ENCODE results near the gene MYO5B. TPM values are rescaled to one million over a fixed set of nuclear protein-coding genes. Genes with fewer than 3 reads are reported as not detected.

The MYO5B gene
- total RNA-seq, 4 donors from 2014 or later, result 58.2 to 102 (median 89.9) TPM

- no peak for TF ChIP-seq CTCF (IDR thresholded peaks at IDR 0.05)
- no peak for TF ChIP-seq POLR2A (IDR thresholded peaks at IDR 0.05)
- Histone ChIP-seq H3K4me1 (peaks cover under 1 to 26% of the 10 kb centered on the region in 2 donors), H3K36me3 (peaks cover 0 to 5% of the 10 kb centered on the region in 2 donors), H3K27me3 (no peaks in the 10 kb centered on the region), H3K27ac (no peak overlapping the region), H3K9me3 (no peaks in the 10 kb centered on the region), H3K4me3 (replicated peaks in 1 of 3) (no peak overlapping the region)
- 72 to 87% methylated on average over 5 to 6 of the region's 6 CpGs for WGBS, 2 donors
- DNase-seq, result no peak
- intact Hi-C loops (cut with DNase I), result no loop called here
Measured at GRCh38 chr18:49843778-49844625, 350.9 kb downstream of the MYO5B start.

GRCh38 chr18:49843131-49843530 is 351.8 kb downstream of the MYO5B start:
- Histone ChIP-seq H3K9me3 (no peaks in the 10 kb centered on the region), H3K27me3 (no peaks in the 10 kb centered on the region), H3K36me3 (peaks cover 0 to 5% of the 10 kb centered on the region in 2 donors), H3K4me3 (replicated peaks in 1 of 3) (no peak overlapping the region), H3K4me1 (peaks cover 0 to 18% of the 10 kb centered on the region in 2 donors), H3K27ac (no peak overlapping the region)
- no peak for DNase-seq
- WGBS, 2 donors, result 90 to 93% methylated on average over 10 of the region's 10 CpGs
- no peak for TF ChIP-seq CTCF (IDR thresholded peaks at IDR 0.05)
- TF ChIP-seq POLR2A (IDR thresholded peaks at IDR 0.05), result no peak
- intact Hi-C loops (cut with DNase I), result no loop called here

GRCh38 chr18:49842656-49843055 is 352.3 kb downstream of the MYO5B start:
- H3K9me3 ChIP-seq, result no peaks in the 10 kb centered on the region
- no peak overlapping the region for H3K4me3 ChIP-seq (replicated peaks in 1 of 3)
- H3K36me3 ChIP-seq, result peaks cover 0 to 5% of the 10 kb centered on the region in 2 donors
- DNase-seq, result no peak
- TF ChIP-seq POLR2A (IDR thresholded peaks at IDR 0.05) (no peak), CTCF (IDR thresholded peaks at IDR 0.05) (no peak)
- no peak overlapping the region for H3K27ac ChIP-seq
- H3K27me3 ChIP-seq, result no peaks in the 10 kb centered on the region
- intact Hi-C loops (cut with DNase I), result no loop called here
- peaks cover 0 to 14% of the 10 kb centered on the region in 2 donors for H3K4me1 ChIP-seq
- WGBS, 2 donors, result 84 to 95% methylated on average over 4 of the region's 4 CpGs

GRCh38 chr18:49841236-49842217 is 353.4 kb downstream of the MYO5B start:
- Histone ChIP-seq H3K27me3 (no peaks in the 10 kb centered on the region), H3K9me3 (no peaks in the 10 kb centered on the region), H3K4me3 (replicated peaks in 1 of 3) (no peak overlapping the region), H3K36me3 (peaks cover 0 to 5% of the 10 kb centered on the region in 2 donors), H3K27ac (no peak overlapping the region), H3K4me1 (peaks cover 0 to 3% of the 10 kb centered on the region in 2 donors)
- no peak for DNase-seq
- 88 to 92% methylated on average over 12 of the region's 12 CpGs for WGBS, 2 donors
- intact Hi-C loops (cut with DNase I), result no loop called here
- TF ChIP-seq POLR2A (IDR thresholded peaks at IDR 0.05) (no peak), CTCF (IDR thresholded peaks at IDR 0.05) (no peak)

Data from thyroid gland (tissue), 4 donors.